GM12874 (cell line): ENCODE results near the gene CYB5B.

Experiments
- TF ChIP-seq, protein P1 (sequence below): IDR thresholded peaks from 2 replicates; pipeline ENCODE4 v1.5.1; 2011; ENCODE audit warnings: low read depth, mild to moderate bottlenecking, control low read depth, low read length, moderate library complexity; ENCODE audit not compliant: insufficient read depth

CYB5B gene

DNA sequence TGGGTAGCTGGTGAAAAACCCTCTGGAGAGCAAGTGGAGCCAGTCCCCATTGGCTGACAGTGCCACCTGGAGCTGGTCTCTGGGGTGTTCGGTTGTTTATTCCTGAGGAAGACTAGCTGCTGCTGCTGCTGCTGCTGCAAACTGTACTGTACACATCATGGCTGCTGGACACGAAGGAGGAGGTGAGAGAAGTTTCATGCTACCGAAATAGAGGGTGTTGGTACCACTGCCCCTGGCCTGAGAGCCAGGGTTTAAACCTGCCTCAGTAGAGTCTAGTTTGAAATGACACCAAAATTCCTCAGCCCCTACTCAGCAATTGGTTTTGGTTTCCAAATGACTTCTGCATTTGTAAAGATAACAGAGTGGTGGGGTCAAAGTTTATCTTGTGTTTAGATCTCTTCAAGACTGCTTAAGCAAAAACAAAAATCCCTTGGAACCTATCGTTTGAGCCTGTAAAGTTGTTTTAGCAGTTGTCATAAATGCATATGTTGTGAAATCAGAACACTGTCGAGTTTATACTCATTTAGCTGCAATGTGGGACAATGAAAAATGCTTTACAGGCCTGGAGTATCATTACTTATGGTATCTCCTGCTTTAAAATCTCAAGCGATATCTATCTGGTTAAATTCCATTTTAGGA, 40.8 kb downstream of the CYB5B start:
- TF ChIP-seq, protein P1, sequence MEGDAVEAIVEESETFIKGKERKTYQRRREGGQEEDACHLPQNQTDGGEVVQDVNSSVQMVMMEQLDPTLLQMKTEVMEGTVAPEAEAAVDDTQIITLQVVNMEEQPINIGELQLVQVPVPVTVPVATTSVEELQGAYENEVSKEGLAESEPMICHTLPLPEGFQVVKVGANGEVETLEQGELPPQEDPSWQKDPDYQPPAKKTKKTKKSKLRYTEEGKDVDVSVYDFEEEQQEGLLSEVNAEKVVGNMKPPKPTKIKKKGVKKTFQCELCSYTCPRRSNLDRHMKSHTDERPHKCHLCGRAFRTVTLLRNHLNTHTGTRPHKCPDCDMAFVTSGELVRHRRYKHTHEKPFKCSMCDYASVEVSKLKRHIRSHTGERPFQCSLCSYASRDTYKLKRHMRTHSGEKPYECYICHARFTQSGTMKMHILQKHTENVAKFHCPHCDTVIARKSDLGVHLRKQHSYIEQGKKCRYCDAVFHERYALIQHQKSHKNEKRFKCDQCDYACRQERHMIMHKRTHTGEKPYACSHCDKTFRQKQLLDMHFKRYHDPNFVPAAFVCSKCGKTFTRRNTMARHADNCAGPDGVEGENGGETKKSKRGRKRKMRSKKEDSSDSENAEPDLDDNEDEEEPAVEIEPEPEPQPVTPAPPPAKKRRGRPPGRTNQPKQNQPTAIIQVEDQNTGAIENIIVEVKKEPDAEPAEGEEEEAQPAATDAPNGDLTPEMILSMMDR: no peak

- TF ChIP-seq, protein P1: no peak
These were observed 41.5 kb downstream of the CYB5B start for GRCh38 chr16:69465881-69466280.

- TF ChIP-seq, protein P1: no peak
These were observed 42.1 kb downstream of the CYB5B start for GRCh38 chr16:69466547-69466946.

DNA sequence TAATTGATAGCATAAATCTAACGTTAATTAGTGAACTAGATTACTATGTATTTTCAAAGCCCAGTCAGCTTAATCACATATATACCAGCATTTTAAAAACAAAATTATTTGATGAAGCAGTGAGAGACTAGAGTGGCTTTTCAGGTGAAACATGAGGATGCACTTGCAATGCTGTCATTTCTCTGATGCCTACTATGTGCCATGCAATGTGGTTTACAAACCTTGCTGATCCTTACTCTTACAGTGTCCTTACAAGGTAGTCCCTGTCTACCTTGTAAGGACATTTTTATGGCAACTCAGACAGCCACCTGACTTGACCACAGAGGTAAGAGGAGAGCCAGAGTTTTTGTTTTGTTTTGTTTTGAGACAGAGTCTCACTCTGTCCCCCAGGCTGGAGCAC, 42.7 kb downstream of the CYB5B start:
- TF ChIP-seq, protein P1: no peak

- TF ChIP-seq, protein P1: no peak
These were observed 43.2 kb downstream of the CYB5B start for GRCh38 chr16:69467531-69468204.

- TF ChIP-seq, protein P1: no peak
These were observed 45.6 kb downstream of the CYB5B start for GRCh38 chr16:69469807-69470561.

DNA sequence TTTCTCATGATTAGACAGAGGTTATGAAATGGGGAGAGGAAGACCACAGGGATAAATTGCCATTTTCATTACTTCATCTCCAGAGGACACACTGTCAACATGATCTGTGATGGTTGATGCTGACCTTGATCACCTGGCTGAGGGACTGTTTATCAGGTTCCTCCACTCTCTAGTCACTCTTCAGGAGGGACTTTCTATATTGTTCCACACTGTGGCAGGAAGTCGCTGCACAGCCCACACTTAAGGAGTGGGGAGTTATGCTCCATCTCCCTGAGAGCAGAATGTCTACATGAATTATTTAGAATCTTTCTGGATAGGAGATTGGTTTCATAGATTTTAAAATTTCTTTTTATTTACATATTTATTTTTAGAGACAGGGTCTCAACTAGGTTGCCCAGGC, 46.7 kb downstream of the CYB5B start:
- TF ChIP-seq, protein P1: no peak
